Sigmoid colon (tissue), 7 donors: ENCODE measurements around the gene C1RL. TPM values are rescaled to one million over a fixed set of nuclear protein-coding genes. Genes with fewer than 3 reads are reported as not detected.
A peak's percentile ranks its signal among the peaks of the same experiment; 100 is the strongest.

Experiments used
- DNase-seq: peaks from one replicate; pipeline ENCODE4 v3.0.0-alpha.2; 2019
- H3K27ac ChIP-seq, 4 donors: fragments of 200-600 bp; sonication (generic); one replicate each; pipeline ENCODE4 v1.5.1; 2016 to 2019; ENCODE audit warnings: mild to moderate bottlenecking in 1 of 4
- H3K27me3 ChIP-seq, 3 donors: fragments of 200-600 bp; sonication (generic); one replicate each; pipeline ENCODE4 v1.5.1; 2019; ENCODE audit warnings: mild to moderate bottlenecking in 1 of 3
- H3K36me3 ChIP-seq, 4 donors: fragments of 200-600 bp; sonication (generic); one replicate each; pipeline ENCODE4 v1.5.1; 2016 to 2019
- H3K4me1 ChIP-seq, 4 donors: fragments of 200-600 bp; sonication (generic); one replicate each; pipeline ENCODE4 v1.5.1; 2017 to 2019
- H3K4me3 ChIP-seq, 4 donors: fragments of 200-600 bp; sonication (generic); one replicate each; pipeline ENCODE4 v1.5.1; 2017 to 2019; ENCODE audit warnings: mild to moderate bottlenecking in 2 of 4, moderate library complexity in 1 of 4
- H3K9me3 ChIP-seq, 4 donors: fragments of 200-600 bp in 3 of 4; sonication (generic) in 3 of 4; one replicate each; pipeline versions ENCODE4 v1.5.1 to v1.6.1; 2013 to 2019
- CTCF ChIP-seq, 4 experiments: fragments of 450-650 bp in 3 of 4; fragments of 200-600 bp in 1 of 4; IDR thresholded peaks; one replicate each; pipeline ENCODE4 v1.5.1; 2016 to 2019; ENCODE audit warnings: antibody characterized with exemption in 4 of 4, mild to moderate bottlenecking in 3 of 4, moderate library complexity in 2 of 4
- EP300 ChIP-seq, 4 donors: sonication (generic); formaldehyde crosslinking; IDR thresholded peaks; one replicate each; pipeline ENCODE4 v1.6.1; 2017; ENCODE audit warnings: antibody characterized with exemption in 4 of 4
- POLR2A ChIP-seq, 2 donors: fragments of 450-650 bp; IDR thresholded peaks; one replicate each; pipeline ENCODE4 v1.6.1; 2016; ENCODE audit warnings: antibody characterized with exemption in 2 of 2, mild to moderate bottlenecking in 2 of 2, moderate library complexity in 2 of 2
- POLR2AphosphoS5 ChIP-seq, 4 donors: sonication (generic); formaldehyde crosslinking; IDR thresholded peaks; one replicate each; pipeline ENCODE4 v1.6.1; 2017; ENCODE audit warnings: antibody characterized with exemption in 4 of 4
- WGBS, 2 donors: extraction: QIAGEN DNeasy Blood & Tissue Kit; methylation state at CpG; one replicate each; pipeline ENCODE4 v1.1.7; 2013; 5-methylcytosine and 5-hydroxymethylcytosine counted together
- intact Hi-C: fragments of 100-400 bp; cut with DNase I; formaldehyde crosslinking; loops from one replicate; pipeline ENCODE4 v1.15.1; 2023
- polyA plus RNA-seq, 3 donors: library from polyadenylated mRNA; stranded (reverse); fragments of 200-250 nt; gene quantifications; one replicate each; pipeline ENCODE4 v1.2.3, GENCODE V29; 2013
- total RNA-seq, 4 donors: library from RNA; depleted of rRNA; stranded (reverse); fragments of >200 nt; gene quantifications; one replicate each; pipeline ENCODE4 v1.1.0, GENCODE V29; 2016
- donor health status: healthy with polysubstance abuse.
- donor health status: Bipolar disorder and iron deficiency.
- donor health status: healthy.

C1RL gene
- total and polyA plus RNA-seq, 7 donors: 9.9 to 82.6 (median 45.5) TPM

- H3K27ac ChIP-seq: peak overlapping the region; percentile 63 to 86 (median 84)
- DNase-seq: no peak
- intact Hi-C loops: no loop called here
- TF ChIP-seq CTCF (IDR thresholded peaks at IDR 0.05) (no peak), POLR2A (IDR thresholded peaks at IDR 0.05) (no peak), EP300 (IDR thresholded peaks at IDR 0.05) (no peak), POLR2AphosphoS5 (IDR thresholded peaks at IDR 0.05) (no peak)
- H3K9me3 ChIP-seq: no peaks in the 10 kb centered on the region
- peaks cover 0 to 20% (median 16%) of the 10 kb centered on the region in 4 donors for H3K4me1 ChIP-seq
- no peak overlapping the region for H3K4me3 ChIP-seq
- peaks cover 14 to 39% (median 28%) of the 10 kb centered on the region in 4 donors for H3K36me3 ChIP-seq
- H3K27me3 ChIP-seq: no peaks in the 10 kb centered on the region
Measured at GRCh38 chr12:7079826-7080125, 29.2 kb downstream of the C1RL start.

GRCh38 chr12:7078163-7078562 lies 30.9 kb downstream of the C1RL start:
- H3K4me1 ChIP-seq: peaks cover 0 to 20% (median 16%) of the 10 kb centered on the region in 4 donors
- TF ChIP-seq POLR2AphosphoS5 (IDR thresholded peaks at IDR 0.05) (no peak), POLR2A (IDR thresholded peaks at IDR 0.05) (no peak), EP300 (IDR thresholded peaks at IDR 0.05) (no peak), CTCF (IDR thresholded peaks at IDR 0.05) (no peak)
- H3K4me3 ChIP-seq: no peak overlapping the region
- peak overlapping the region in 1 of 4 donors; percentile 84 for H3K27ac ChIP-seq
- no peaks in the 10 kb centered on the region for H3K9me3 ChIP-seq
- 28 to 71% methylated on average over 4 of the region's 4 CpGs for WGBS, 2 donors
- no peaks in the 10 kb centered on the region for H3K27me3 ChIP-seq
- H3K36me3 ChIP-seq: peaks cover 11 to 32% (median 22%) of the 10 kb centered on the region in 4 donors
- intact Hi-C loops: no loop called here
- no peak for DNase-seq

GRCh38 chr12:7076493-7076892 lies 32.5 kb downstream of the C1RL start:
- Histone ChIP-seq H3K4me1 (peaks cover 0 to 20% (median 16%) of the 10 kb centered on the region in 4 donors), H3K27ac (no peak overlapping the region), H3K27me3 (no peaks in the 10 kb centered on the region), H3K36me3 (peaks cover 5 to 15% (median 10%) of the 10 kb centered on the region in 4 donors), H3K9me3 (no peaks in the 10 kb centered on the region), H3K4me3 (no peak overlapping the region)
- TF ChIP-seq CTCF (IDR thresholded peaks at IDR 0.05): no peak
- intact Hi-C loops: no loop called here
- DNase-seq: no peak
- 94% methylated on average over 4 of the region's 4 CpGs for WGBS, 2 donors

GRCh38 chr12:7075939-7076338 lies 33.1 kb downstream of the C1RL start:
- TF ChIP-seq POLR2A (IDR thresholded peaks at IDR 0.05) (no peak), CTCF (IDR thresholded peaks at IDR 0.05) (no peak), POLR2AphosphoS5 (IDR thresholded peaks at IDR 0.05) (no peak), EP300 (IDR thresholded peaks at IDR 0.05) (no peak)
- intact Hi-C loops: no loop called here
- no peak for DNase-seq
- 70 to 73% methylated on average over 3 of the region's 3 CpGs for WGBS, 2 donors
- Histone ChIP-seq H3K4me1 (peaks cover 0 to 20% (median 16%) of the 10 kb centered on the region in 4 donors), H3K27me3 (no peaks in the 10 kb centered on the region), H3K4me3 (no peak overlapping the region), H3K27ac (no peak overlapping the region), H3K36me3 (peaks cover 4 to 11% (median 6%) of the 10 kb centered on the region in 4 donors), H3K9me3 (no peaks in the 10 kb centered on the region)

- Histone ChIP-seq H3K36me3 (peaks cover 0 to 11% (median 4%) of the 10 kb centered on the region in 4 donors), H3K4me1 (peaks cover 0 to 20% (median 15%) of the 10 kb centered on the region in 4 donors), H3K27me3 (no peaks in the 10 kb centered on the region), H3K9me3 (no peaks in the 10 kb centered on the region), H3K27ac (no peak overlapping the region), H3K4me3 (no peak overlapping the region)
- WGBS, 2 donors: 72% methylated on average over 3 of the region's 3 CpGs
- intact Hi-C loops: no loop called here
- no peak for DNase-seq
- TF ChIP-seq CTCF (IDR thresholded peaks at IDR 0.05) (no peak), POLR2A (IDR thresholded peaks at IDR 0.05) (no peak)
Measured at GRCh38 chr12:7075518-7075917, 33.5 kb downstream of the C1RL start.
